Renal pelvis (tissue), 4 donors: ENCODE results near the gene USP47. TPM values are rescaled to one million over a fixed set of nuclear protein-coding genes. Genes with fewer than 3 reads are reported as not detected.

Experiments used
- DNase-seq: peaks from one replicate; pipeline ENCODE4 v3.0.0-alpha.2; 2013
- polyA plus RNA-seq, 3 donors: library from polyadenylated mRNA; unstranded; fragments of 120-200 nt; gene quantifications; one replicate each; pipeline ENCODE4 v1.2.1, GENCODE V29; 2013; ENCODE audit not compliant: insufficient read length in 3 of 3

The USP47 gene
- polyA plus RNA-seq, 3 donors: 85.2 to 94.5 (median 86.0) TPM

DNA sequence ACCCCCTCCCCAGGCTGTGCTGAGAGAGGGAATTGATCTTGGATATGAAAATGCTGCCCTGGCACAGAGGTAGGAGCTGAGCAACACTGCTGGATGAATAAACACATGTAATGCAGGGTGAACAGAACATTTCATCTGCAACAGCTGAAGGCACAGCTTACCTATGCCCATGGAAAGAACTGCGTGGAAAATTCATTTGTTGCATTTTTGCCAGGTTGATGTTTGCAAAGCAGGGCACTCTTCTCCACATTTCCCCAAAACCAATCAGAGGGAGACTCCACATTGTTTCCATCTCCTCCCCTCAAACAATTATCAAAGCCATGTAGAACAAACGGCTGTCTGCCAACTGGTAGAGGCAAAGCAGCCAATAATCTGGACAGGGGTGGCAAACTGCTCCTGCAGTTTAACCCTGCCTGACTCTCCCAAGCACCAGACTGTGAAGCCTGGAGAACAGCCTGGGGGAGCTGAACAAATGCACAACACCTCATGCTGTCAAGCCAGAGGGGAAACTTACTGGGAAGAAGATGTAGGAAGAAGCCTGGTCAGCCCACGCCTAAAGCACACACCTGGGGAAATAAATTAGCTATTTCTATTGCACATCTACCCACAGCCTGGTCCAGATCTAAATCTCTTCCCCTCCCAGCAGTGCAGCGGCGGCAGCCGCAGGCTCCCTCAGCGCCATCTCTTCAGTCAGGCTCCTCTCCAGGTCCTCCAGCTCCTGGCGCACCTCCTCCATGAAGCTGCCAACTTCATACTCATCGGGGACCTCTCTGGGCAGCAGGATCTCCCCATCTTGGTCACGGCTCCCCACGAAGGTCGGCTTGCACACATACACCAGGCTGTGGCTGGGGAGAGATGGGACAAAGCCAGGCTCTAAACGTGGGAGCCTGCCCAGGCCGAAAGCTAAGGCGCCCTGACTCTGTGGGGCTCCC, 122.3 kb downstream of the USP47 start:
- DNase-seq: no peak

DNA sequence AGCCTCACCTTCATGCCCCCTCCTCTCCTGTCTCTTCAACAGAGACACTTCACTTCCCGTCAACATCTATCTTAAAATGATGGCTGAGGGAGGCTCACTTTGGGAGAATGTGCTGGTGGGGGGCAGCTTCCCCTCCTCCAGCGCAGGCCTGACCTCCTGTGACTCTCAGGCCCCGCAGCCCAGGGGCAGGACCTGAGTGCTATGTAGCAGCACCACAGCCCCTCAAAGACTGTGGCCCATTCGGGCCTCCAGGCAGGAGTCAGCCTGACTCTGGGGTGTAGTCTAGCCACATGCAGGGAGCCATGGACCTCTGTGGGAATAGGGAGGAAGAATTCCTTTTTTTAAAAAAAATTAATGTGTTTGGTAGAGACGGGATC, 123.0 kb downstream of the USP47 start:
- DNase-seq: no peak

- DNase-seq: no peak
Observed at GRCh38 chr11:11965192-11965591, 123.4 kb downstream of the USP47 start.

DNA sequence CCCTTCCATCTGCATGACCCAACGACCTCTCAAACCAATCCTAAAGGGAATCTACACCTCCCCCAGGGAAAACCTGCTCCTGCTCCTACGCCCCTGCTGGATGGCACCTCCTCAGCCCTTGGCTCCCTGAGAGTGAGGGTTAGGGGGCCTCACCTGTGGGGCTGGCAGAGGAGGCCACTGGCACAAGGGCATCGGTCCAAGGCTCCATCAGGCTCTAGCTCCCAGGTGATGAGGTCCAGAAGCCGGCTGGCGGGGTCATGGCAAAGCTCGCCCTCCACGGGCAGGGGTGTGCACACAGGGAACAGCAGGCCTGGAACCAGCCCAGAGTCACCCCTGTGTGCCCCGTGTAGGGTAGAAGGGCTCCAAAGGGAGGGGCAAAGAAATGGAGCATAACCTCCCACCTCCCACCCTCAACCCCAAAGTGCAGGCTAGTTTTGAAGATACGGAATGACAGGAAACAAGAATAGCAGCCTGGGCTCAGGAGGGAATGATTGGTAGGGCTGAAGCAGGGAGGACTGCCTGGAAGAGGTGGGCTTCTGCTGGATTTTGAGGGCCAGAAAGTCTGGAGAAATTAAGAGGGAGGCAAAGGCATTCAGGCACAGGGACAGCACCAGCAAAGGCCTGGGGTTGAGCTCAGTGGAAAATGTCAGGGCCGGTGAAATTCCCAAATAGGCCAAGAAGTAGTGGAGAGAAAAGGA, 124.0 kb downstream of the USP47 start:
- DNase-seq: no peak

- no peak for DNase-seq
Observed at GRCh38 chr11:11966354-11966741, 124.6 kb downstream of the USP47 start.

GRCh38 chr11:11966826-11967668, 125.3 kb downstream of the USP47 start:
- DNase-seq: peak; percentile 28

GRCh38 chr11:11967669-11968510, 126.1 kb downstream of the USP47 start:
- DNase-seq: no peak

DNA sequence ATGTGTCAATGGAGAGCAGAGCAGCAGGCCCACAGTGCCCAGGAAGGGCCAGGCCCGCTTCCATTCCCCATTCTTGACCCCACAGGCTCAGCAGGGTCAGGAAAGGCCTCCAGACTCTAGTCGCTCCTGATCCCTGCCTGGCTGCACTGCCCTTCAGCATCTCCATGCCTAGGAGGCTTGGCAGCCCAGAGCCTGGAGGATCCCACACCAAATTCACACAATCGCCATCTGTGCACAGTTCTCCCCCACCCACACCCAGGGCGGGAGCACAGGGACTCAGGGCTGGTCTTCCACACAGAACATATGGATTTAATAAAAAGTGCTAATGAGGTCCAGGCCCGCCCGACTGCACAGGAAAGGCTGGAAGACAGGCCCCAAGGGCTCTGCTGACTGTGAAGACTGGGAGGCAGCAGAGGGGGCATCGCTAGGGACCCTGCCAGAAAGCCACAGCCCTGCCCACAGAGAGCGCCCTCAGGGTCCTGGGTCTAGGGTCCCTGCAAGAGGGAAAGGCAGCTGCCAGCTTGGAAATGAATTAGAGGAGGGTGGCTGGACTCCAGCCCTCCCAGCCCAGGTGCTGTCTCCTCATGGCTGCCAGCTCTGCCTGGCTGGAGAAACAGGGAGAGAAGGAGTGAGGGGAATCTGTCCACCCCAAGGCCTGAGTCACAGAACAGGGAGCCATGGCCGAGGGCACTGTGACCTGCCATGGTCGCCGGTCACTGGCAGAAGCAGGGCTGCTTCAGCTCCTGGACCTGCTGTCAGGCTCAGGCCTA, 126.9 kb downstream of the USP47 start:
- DNase-seq: no peak

DNA sequence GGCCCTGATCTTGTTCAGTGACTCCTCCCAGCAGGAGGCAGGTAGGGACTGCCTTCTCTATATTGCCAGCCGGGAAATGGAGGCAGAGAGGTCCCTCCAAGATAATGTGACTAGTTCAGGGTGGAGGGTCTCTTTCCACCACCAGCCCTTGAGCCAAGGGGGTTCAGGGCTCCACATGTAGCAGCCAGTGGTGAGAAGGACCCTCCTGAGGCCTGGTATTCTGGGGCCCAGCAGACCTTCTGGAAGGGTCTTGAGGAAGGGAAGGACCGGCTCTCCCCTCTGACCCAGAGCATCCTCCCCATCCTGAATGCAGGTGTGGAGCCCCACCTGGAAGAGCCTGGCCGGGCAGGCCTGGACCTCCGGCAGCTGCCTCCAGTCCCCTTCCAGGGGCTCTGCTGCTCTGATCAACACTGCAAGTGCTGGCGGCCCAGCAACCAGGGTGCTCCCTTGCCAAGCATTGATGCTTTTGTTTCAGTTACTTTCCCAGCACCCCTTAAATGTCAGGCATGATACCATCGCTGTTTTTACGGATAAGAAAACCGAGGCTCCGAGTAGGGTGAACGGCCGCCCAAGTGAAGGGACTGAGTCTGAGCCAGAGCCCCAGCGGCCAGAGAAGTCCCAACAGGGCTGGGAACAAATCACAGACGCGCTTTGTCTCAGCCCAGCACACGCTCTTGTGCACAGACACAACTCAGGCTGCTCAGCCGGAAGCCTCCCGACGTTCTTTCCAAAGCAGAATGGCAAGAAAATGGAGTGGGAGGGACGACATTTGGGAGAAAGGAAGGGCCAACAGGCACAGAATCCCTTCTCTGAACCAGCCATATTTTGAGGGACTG, 127.8 kb downstream of the USP47 start:
- DNase-seq: no peak

DNA sequence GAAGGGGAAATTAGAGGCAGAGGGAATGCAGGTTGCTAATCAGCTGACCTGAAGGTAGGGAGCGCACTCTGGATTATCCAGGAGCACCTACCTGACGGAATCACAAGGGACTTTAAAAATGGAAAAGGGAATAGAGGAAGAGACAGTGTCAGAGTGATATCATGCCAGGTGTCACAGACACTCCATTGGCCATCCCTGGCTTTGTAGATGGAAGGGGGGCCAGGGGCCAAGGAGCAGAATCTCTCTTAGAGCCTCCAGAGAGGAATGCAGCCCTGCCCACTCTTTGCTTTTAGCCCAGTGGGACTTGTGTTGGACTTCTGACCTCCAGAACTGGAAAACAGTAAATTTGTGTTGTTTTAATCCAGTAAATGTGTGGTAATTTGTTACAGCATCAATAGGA, 128.8 kb downstream of the USP47 start:
- DNase-seq: no peak

GRCh38 chr11:11971906-11972547, 130.3 kb downstream of the USP47 start:
- peak; percentile 49 for DNase-seq

GRCh38 chr11:11972730-11973341, 131.1 kb downstream of the USP47 start:
- DNase-seq: no peak

GRCh38 chr11:11973361-11973800, 131.6 kb downstream of the USP47 start:
- DNase-seq: peak; percentile 45

DNA sequence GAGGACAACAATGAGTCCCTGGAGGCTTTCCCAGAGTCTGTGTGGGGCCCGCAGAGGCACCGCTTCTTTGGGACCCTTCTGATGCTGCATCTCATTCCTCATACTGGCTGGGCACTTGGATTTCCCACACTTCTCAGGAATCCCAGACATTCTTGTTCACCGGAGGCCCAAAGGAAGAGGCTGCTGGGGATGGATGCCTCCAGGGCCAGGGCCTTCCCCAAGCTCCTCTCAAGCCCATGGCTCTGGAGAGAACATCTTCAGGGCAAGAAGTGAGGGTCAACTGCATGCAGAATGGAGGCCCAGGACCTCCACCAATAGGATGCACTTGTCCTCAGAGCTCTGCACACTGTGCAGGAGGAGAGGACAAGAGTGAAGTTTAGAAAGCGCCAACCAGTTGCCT, 132.1 kb downstream of the USP47 start:
- DNase-seq: no peak

GRCh38 chr11:11975201-11976092, 133.7 kb downstream of the USP47 start:
- DNase-seq: no peak

DNA sequence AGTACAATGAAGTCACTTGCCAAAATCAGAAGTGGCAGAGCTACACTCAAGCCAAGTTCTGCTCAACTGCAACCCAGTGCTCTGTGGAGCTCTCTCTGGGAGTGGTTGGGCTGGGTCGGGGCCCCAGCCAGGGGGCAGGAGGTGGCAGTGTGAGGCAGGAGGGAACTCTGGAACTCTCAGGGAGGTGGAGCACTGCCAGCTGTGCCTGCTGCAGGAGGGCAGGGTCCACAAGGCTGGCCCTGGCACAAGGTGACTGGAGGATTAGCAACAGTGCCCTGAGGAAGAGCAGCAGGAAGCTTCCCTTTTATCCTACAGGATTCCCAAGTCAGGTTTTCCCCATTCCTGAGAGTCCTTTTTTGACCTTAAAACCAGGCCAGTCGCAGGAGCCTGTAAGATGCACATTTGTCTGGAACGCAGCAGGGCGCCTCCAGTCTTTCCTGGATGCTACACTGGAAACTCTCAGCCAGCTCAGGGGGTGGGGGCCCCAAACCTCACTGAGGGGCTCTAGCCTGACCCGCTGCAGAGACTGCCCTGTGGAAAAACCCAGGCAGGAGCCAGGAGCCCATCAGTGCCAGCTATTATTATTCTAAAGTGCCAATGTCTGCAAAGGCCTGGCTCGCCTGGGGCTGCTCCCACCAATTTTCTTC, 134.8 kb downstream of the USP47 start:
- DNase-seq: no peak
